GM12873 (cell line): ENCODE measurements around the gene TSPY8.
"Not testable (repeated sequence)": the region's sequence is repeated elsewhere in the genome, so short reads cannot be mapped to it uniquely, and the experiment has no call there.

Experiments
- CTCF ChIP-seq: IDR thresholded peaks from 2 replicates; pipeline ENCODE4 v1.5.1; 2012; ENCODE audit warnings: low read depth, mild to moderate bottlenecking, moderate library complexity, low read length, control low read depth; ENCODE audit not compliant: insufficient read depth; ENCODE audit errors: missing control alignments

TSPY8 gene

DNA sequence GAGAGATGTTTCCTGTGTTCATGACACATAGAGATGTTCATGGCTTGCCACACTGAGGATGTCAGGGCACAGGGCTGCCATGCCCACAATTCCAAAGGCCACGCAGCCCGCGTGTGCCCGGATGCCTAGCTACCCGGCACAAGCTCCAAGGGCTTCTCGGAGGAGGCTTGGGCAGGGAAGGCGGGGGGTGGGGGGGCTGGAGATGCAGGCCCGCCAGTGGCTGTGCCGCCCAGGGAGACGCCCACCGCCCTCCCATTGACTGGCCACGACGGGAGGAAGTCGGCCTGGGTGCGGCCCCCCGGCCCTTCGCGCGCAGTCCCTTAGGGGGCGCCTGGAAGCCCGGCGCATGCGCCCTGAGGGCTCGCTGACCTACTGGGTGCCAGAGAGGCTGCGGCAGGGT is at the start of gene TSPY8:
Gene TSPY8 (plus strand): TSS at position 301 of the 400 bp plus-strand sequence. CDS start 46 bp downstream, at position 347.
- TF ChIP-seq CTCF = not testable (repeated sequence)

- TF ChIP-seq CTCF = no peak
These were observed 36.6 kb upstream of the TSPY8 start for GRCh38 chrY:9320996-9321395.

- TF ChIP-seq CTCF = not testable (repeated sequence)
These were observed 20.4 kb upstream of the TSPY8 start, which contains the start of gene TSPY4 for GRCh38 chrY:9337164-9337563. Gene TSPY4 (plus strand): TSS chrY:9337464. CDS start chrY:9337510, 46 bp downstream.

GRCh38 chrY:9398121-9398520 is 40.5 kb downstream of the TSPY8 start, which contains the start of gene TSPY3:
Gene TSPY3 (plus strand): TSS chrY:9398421. CDS start chrY:9398467, 46 bp downstream.
- not testable (repeated sequence) for TF ChIP-seq CTCF
